HEK293 (cell line): Measurements from ENCODE around the gene PARG.
"Not testable (repeated sequence)": the region's sequence is repeated elsewhere in the genome, so short reads cannot be mapped to it uniquely, and the experiment has no call there.

ENCODE experiments used
- CTCF ChIA-PET: fragments of 350-600 bp; formaldehyde crosslinking; extraction: SDS; loops from one replicate; lab custom pipeline; 2021; ENCODE audit warnings: antibody characterized with exemption; lab: Yijun Ruan, JAX
- POLR2A ChIA-PET: fragments of 300-600 bp; formaldehyde crosslinking; extraction: SDS; loops from one replicate; lab custom pipeline; 2020; ENCODE audit warnings: antibody characterized with exemption, inconsistent platforms; lab: Yijun Ruan, JAX
- H3K27ac ChIP-seq: fragments of 200-500 bp; sonication (Bioruptor generic); 2 replicates; pipeline ENCODE4 v1.5.1; 2014; ENCODE audit warnings: low read depth, low read length, control low read depth, inconsistent platforms; ENCODE audit errors: extremely low read depth
- H3K36me3 ChIP-seq, 2 experiments: fragments of 200-500 bp in 1 of 2; sonication (Bioruptor generic) in 1 of 2; 1 replicate in 1 of 2; 2 replicates in 1 of 2; pipeline ENCODE4 v1.5.1; 2014 to 2017; ENCODE audit warnings: inconsistent platforms in 2 of 2, low read length in 2 of 2; ENCODE audit not compliant: control insufficient read depth in 2 of 2, insufficient read depth in 1 of 2
- H3K4me1 ChIP-seq: fragments of 200-500 bp; sonication (Bioruptor generic); 2 replicates; pipeline ENCODE4 v1.5.1; 2014; ENCODE audit warnings: mild to moderate bottlenecking, low read length, inconsistent platforms; ENCODE audit not compliant: control insufficient read depth, insufficient read depth
- H3K4me3 ChIP-seq: 2 replicates; pipeline ENCODE4 v1.5.1; 2011; ENCODE audit warnings: low read depth, mild to moderate bottlenecking, control low read depth, low read length, moderate library complexity
- H3K9me3 ChIP-seq: fragments of 200-500 bp; sonication (Bioruptor generic); 2 replicates; pipeline ENCODE4 v1.5.1; 2014; ENCODE audit warnings: low read depth, low read length, inconsistent platforms; ENCODE audit not compliant: control insufficient read depth, insufficient read depth
- BCL11A ChIP-seq: fragments of 450-650 bp; formaldehyde crosslinking; IDR thresholded peaks from 2 replicates; pipeline ENCODE4 v1.5.1; 2016; ENCODE audit warnings: low read depth, missing biosample characterization, missing genetic modification characterization
- GLI2 ChIP-seq: fragments of 450-650 bp; formaldehyde crosslinking; IDR thresholded peaks from 2 replicates; pipeline ENCODE4; 2017; ENCODE audit warnings: missing biosample characterization, missing genetic modification characterization, low read depth, borderline replicate concordance
- HOXC10 ChIP-seq: sonication (generic); formaldehyde crosslinking; IDR thresholded peaks from 2 replicates; pipeline ENCODE4 v1.8.1; 2023; ENCODE audit warnings: mild to moderate bottlenecking, missing genetic modification reagents
- HOXD13 ChIP-seq: sonication (generic); formaldehyde crosslinking; IDR thresholded peaks from 2 replicates; pipeline ENCODE4 v1.8.0; 2022; ENCODE audit warnings: missing genetic modification reagents, borderline replicate concordance
- KLF7 ChIP-seq: fragments of 450-650 bp; formaldehyde crosslinking; IDR thresholded peaks from 2 replicates; pipeline ENCODE4 v1.5.1; 2016; ENCODE audit warnings: missing biosample characterization, missing genetic modification characterization, borderline replicate concordance
- REPIN1 ChIP-seq: fragments of 450-650 bp; formaldehyde crosslinking; IDR thresholded peaks from 2 replicates; pipeline ENCODE4 v1.5.1; 2017; ENCODE audit warnings: missing biosample characterization, missing genetic modification characterization, low read depth
- SCRT1 ChIP-seq: fragments of 450-650 bp; formaldehyde crosslinking; IDR thresholded peaks from 2 replicates; pipeline ENCODE4 v1.5.1; 2016; ENCODE audit warnings: missing biosample characterization, missing genetic modification characterization, borderline replicate concordance
- ZFHX2 ChIP-seq: fragments of 450-650 bp; formaldehyde crosslinking; conservative IDR thresholded peaks from 2 replicates; pipeline ENCODE4 v1.5.1; 2016; ENCODE audit warnings: missing biosample characterization, missing genetic modification characterization
- ZNF184 ChIP-seq: fragments of 450-650 bp; IDR thresholded peaks from 2 replicates; pipeline ENCODE4 v1.5.1; 2018; ENCODE audit warnings: missing biosample characterization, mild to moderate bottlenecking, missing genetic modification characterization
- ZNF221 ChIP-seq: fragments of 450-650 bp; formaldehyde crosslinking; IDR thresholded peaks from 2 replicates; pipeline ENCODE4 v1.5.1; 2017; ENCODE audit warnings: missing biosample characterization, missing genetic modification characterization, borderline replicate concordance
- ZNF292 ChIP-seq: fragments of 450-650 bp; formaldehyde crosslinking; IDR thresholded peaks from 2 replicates; pipeline ENCODE4 v1.5.1; 2016; ENCODE audit warnings: low read depth, missing biosample characterization, missing genetic modification characterization, borderline replicate concordance
- ZNF324 ChIP-seq: fragments of 450-650 bp; formaldehyde crosslinking; IDR thresholded peaks from 2 replicates; pipeline ENCODE4 v1.5.1; 2016; ENCODE audit warnings: missing biosample characterization, missing genetic modification characterization
- ZNF366 ChIP-seq: fragments of 450-650 bp; formaldehyde crosslinking; conservative IDR thresholded peaks from 2 replicates; pipeline ENCODE4 v1.5.1; 2016; ENCODE audit warnings: missing biosample characterization, missing genetic modification characterization
- ZNF394 ChIP-seq: fragments of 450-650 bp; formaldehyde crosslinking; IDR thresholded peaks from 2 replicates; pipeline ENCODE4 v1.5.1; 2016; ENCODE audit warnings: missing biosample characterization, missing genetic modification characterization, mild to moderate bottlenecking, moderate library complexity, borderline replicate concordance
- ZNF426 ChIP-seq: fragments of 450-650 bp; formaldehyde crosslinking; IDR thresholded peaks from 2 replicates; pipeline ENCODE4 v1.5.1; 2017; ENCODE audit warnings: missing biosample characterization, missing genetic modification characterization, mild to moderate bottlenecking, inconsistent platforms, moderate library complexity
- ZNF48 ChIP-seq: fragments of 450-650 bp; formaldehyde crosslinking; IDR thresholded peaks from 2 replicates; pipeline ENCODE4 v1.5.1; 2016; ENCODE audit warnings: missing biosample characterization, missing genetic modification characterization
- ZNF596 ChIP-seq: fragments of 450-650 bp; IDR thresholded peaks from 2 replicates; pipeline ENCODE4 v1.5.0; 2018; ENCODE audit warnings: missing biosample characterization, mild to moderate bottlenecking, missing genetic modification characterization, moderate library complexity
- ZNF621 ChIP-seq: fragments of 450-650 bp; formaldehyde crosslinking; IDR thresholded peaks from 2 replicates; pipeline ENCODE4 v1.5.1; 2017; ENCODE audit warnings: missing biosample characterization, missing genetic modification characterization
- ZNF623 ChIP-seq: fragments of 450-650 bp; formaldehyde crosslinking; IDR thresholded peaks from 2 replicates; pipeline ENCODE4 v1.5.1; 2016; ENCODE audit warnings: missing biosample characterization, missing genetic modification characterization
- ZNF626 ChIP-seq: fragments of 450-650 bp; sonication (Bioruptor Pico); formaldehyde crosslinking; IDR thresholded peaks from 2 replicates; pipeline ENCODE4 v1.5.1; 2018; ENCODE audit warnings: missing biosample characterization, missing genetic modification characterization, inconsistent platforms
- ZNF660 ChIP-seq: fragments of 450-650 bp; IDR thresholded peaks from 2 replicates; pipeline ENCODE4 v1.5.1; 2018; ENCODE audit warnings: missing biosample characterization, mild to moderate bottlenecking, missing genetic modification characterization
- ZNF747 ChIP-seq: fragments of 450-650 bp; formaldehyde crosslinking; IDR thresholded peaks from 2 replicates; pipeline ENCODE4 v1.5.1; 2016; ENCODE audit warnings: missing biosample characterization, missing genetic modification characterization
- ZNF776 ChIP-seq: fragments of 450-650 bp; formaldehyde crosslinking; IDR thresholded peaks from 2 replicates; pipeline ENCODE4 v1.5.0; 2017; ENCODE audit warnings: missing biosample characterization, missing genetic modification characterization, borderline replicate concordance
- TF ChIP-seq, protein P1 (sequence below): fragments of 450-650 bp; formaldehyde crosslinking; IDR thresholded peaks from 2 replicates; pipeline ENCODE4 v1.5.1; 2016; ENCODE audit warnings: missing biosample characterization, missing genetic modification characterization
- TF ChIP-seq, protein P2 (sequence below): fragments of 450-650 bp; formaldehyde crosslinking; IDR thresholded peaks from 2 replicates; pipeline ENCODE4 v1.5.1; 2016; ENCODE audit warnings: missing biosample characterization, missing genetic modification characterization

The PARG gene

DNA sequence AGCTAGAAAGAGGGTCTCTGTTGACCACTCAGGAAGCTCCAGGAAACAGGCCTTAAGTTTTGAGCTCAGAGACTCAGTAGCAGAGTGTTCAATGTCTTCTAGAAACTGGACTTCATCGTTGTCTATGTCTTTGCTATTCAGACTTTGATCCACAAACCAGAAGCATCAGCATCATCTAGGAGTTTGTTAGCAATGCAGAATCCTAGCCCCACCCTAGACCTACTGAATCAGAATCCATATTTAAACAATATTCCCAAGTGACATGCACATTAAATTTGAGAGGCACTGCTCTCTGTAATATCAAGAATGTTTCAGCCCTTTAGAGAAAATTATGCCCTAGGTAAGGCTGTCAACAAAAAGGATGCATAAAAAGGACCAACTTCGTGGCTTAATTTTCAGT lies 166.8 kb downstream of the PARG start:
- Histone ChIP-seq H3K4me1 (no peaks in the 10 kb centered on the region), H3K36me3 (no peaks in the 10 kb centered on the region), H3K27ac (no peak overlapping the region), H3K4me3 (no peak overlapping the region), H3K9me3 (no peaks in the 10 kb centered on the region)
- ChIA-PET CTCF (no interaction called here), POLR2A (no interaction called here)
- TF ChIP-seq ZFHX2 (tag by site-specific recombination) (no peak), ZNF747 (tag by site-specific recombination) (no peak), ZNF426 (tag by site-specific recombination) (no peak)
- TF ChIP-seq, all 188 proteins: peak for 0

DNA sequence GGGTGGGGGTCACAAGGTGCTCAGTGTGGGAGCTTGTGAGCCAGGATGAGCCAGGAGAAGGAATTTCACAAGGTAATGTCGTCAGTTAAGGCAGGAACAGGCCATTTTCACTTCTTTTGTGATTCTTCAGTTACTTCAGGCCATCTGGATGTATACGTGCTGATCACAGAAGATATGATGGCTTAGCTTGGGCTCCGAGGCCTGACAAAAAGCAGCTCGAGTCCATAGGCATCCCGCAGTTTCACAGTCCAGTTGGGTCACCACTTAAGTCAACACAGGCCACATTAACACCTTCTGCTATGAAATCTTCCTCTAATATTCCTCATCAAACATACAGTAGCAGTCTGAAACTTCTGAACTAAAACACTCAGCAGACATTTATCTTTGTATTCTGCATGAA lies 168.9 kb downstream of the PARG start:
- H3K4me3 ChIP-seq, CTCF ChIA-PET, H3K36me3 ChIP-seq, H3K9me3 ChIP-seq, H3K4me1 ChIP-seq, POLR2A ChIA-PET, H3K27ac ChIP-seq: not testable (repeated sequence)

DNA sequence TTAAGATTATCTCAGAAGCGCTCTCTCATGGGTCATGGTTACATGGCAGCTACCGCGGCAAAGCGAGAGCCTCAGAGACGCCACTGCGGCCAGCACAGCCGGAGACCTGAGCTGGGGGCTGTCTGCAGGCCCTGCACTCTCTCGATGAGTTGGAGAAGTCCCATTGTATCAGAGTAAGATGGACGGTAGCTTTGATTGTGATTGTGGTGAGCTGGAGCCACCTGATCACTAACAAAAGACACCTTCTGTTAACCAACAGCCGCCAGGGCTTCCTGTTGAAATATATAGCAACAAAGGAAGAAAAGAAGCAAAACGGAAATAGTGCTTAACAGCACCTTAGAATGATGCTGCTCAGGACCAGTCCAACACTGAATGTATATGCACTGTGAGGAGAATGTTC lies 170.8 kb downstream of the PARG start:
- H3K36me3 ChIP-seq, H3K4me1 ChIP-seq, POLR2A ChIA-PET, CTCF ChIA-PET, H3K9me3 ChIP-seq, H3K4me3 ChIP-seq, H3K27ac ChIP-seq: not testable (repeated sequence)

DNA sequence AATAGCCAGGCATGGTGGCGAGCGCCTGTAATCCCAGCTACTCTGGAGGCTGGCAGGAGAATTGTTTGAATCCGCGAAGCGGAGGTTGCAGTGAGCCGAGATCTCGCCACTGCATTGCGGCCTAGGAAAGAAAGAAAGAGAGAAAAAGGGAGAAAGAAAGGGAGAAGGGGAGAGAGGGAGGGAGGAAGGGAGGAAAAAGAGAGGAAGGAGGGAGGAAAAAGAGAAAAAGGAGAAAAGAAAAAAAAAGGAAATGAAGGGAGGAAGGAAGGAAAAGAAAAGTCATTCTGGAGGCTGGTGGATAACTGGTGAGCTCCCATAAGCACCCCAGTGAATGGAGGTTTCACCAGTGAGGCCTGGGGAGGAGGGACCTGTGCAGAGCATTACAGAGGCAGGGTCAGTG lies 172.1 kb downstream of the PARG start:
- Histone ChIP-seq H3K36me3 (no peaks in the 10 kb centered on the region), H3K27ac (no peak overlapping the region), H3K4me3 (no peak overlapping the region), H3K9me3 (no peaks in the 10 kb centered on the region), H3K4me1 (no peaks in the 10 kb centered on the region)
- ChIA-PET CTCF (no interaction called here), POLR2A (no interaction called here)
- TF ChIP-seq KLF7 (no peak), BCL11A (no peak), SCRT1 (tag by site-specific recombination) (no peak), ZNF366 (tag by site-specific recombination) (peak; percentile 48; the same call in 1 of the 2 replicates), ZNF776 (no peak), ZNF184 (no peak), HOXC10 (CRISPR knock-in tag) (no peak), ZNF48 (no peak), ZNF626 (no peak)

- Histone ChIP-seq H3K4me3 (no peak overlapping the region), H3K4me1 (no peaks in the 10 kb centered on the region), H3K27ac (no peak overlapping the region), H3K36me3 (no peaks in the 10 kb centered on the region), H3K9me3 (no peaks in the 10 kb centered on the region)
- ChIA-PET CTCF (no interaction called here), POLR2A (no interaction called here)
- no peak for TF ChIP-seq ZNF48
- no peak for TF ChIP-seq ZNF221
- TF ChIP-seq ZNF292 (tag by site-specific recombination): no peak
- no peak for TF ChIP-seq ZNF596 (tag by site-specific recombination)
- no peak for TF ChIP-seq ZNF623 (tag by site-specific recombination)
- TF ChIP-seq, protein P1, sequence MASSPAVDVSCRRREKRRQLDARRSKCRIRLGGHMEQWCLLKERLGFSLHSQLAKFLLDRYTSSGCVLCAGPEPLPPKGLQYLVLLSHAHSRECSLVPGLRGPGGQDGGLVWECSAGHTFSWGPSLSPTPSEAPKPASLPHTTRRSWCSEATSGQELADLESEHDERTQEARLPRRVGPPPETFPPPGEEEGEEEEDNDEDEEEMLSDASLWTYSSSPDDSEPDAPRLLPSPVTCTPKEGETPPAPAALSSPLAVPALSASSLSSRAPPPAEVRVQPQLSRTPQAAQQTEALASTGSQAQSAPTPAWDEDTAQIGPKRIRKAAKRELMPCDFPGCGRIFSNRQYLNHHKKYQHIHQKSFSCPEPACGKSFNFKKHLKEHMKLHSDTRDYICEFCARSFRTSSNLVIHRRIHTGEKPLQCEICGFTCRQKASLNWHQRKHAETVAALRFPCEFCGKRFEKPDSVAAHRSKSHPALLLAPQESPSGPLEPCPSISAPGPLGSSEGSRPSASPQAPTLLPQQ (tag by site-specific recombination): no peak
- TF ChIP-seq ZNF394 (tag by site-specific recombination): no peak
- TF ChIP-seq HOXD13 (CRISPR knock-in tag): no peak
- no peak for TF ChIP-seq ZNF660 (tag by site-specific recombination)
- TF ChIP-seq, protein P2, sequence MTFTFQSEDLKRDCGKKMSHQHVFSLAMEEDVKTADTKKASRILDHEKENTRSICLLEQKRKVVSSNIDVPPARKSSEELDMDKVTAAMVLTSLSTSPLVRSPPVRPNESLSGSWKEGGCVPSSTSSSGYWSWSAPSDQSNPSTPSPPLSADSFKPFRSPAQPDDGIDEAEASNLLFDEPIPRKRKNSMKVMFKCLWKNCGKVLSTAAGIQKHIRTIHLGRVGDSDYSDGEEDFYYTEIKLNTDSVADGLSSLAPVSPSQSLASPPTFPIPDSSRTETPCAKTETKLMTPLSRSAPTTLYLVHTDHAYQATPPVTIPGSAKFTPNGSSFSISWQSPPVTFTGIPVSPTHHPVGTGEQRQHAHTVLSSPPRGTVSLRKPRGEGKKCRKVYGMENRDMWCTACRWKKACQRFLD (tag by site-specific recombination): no peak
- TF ChIP-seq ZNF324: no peak
- TF ChIP-seq REPIN1: no peak
- TF ChIP-seq ZNF621 (tag by site-specific recombination): no peak
- no peak for TF ChIP-seq GLI2 (tag by site-specific recombination)
These were observed 173.1 kb downstream of the PARG start for GRCh38 chr10:49768731-49769130.
